Body of pancreas (tissue), 4 donors: Measurements from ENCODE around the gene CRNN. TPM values are rescaled to one million over a fixed set of nuclear protein-coding genes. Genes with fewer than 3 reads are reported as not detected.

Experiments used
- ATAC-seq: fragments of 150-250 bp; one replicate; pipeline ENCODE4 v1.9.1; 2016
- DNase-seq, 4 donors: peaks; one replicate each; pipeline ENCODE4 v3.0.0-alpha.2; 2019
- H3K27ac ChIP-seq, 4 donors: fragments of 200-600 bp; sonication (generic); 1 replicate in 3 of 4; 2 replicates in 1 of 4; pipeline versions ENCODE4 v1.5.1 to v1.6.1; 2016 to 2019; ENCODE audit warnings: mild to moderate bottlenecking in 1 of 4, mixed read lengths in 1 of 4, moderate library complexity in 1 of 4
- H3K27me3 ChIP-seq, 2 donors: fragments of 200-600 bp; sonication (generic); one replicate each; pipeline ENCODE4 v1.6.0; 2016; ENCODE audit warnings: mild to moderate bottlenecking in 1 of 2
- H3K36me3 ChIP-seq, 2 donors: fragments of 200-600 bp; sonication (generic); replicated peaks in 1 of 2; 2 replicates each; pipeline ENCODE4 v1.5.1; 2016; ENCODE audit warnings: low read depth in 2 of 2; ENCODE audit not compliant: insufficient read depth in 1 of 2
- H3K4me1 ChIP-seq: fragments of 200-600 bp; sonication (generic); one replicate; pipeline ENCODE4 v1.6.0; 2016
- H3K4me3 ChIP-seq, 2 donors: fragments of 200-600 bp; sonication (generic); 1 replicate in 1 of 2; 2 replicates in 1 of 2; pipeline ENCODE4 v1.5.1; 2016 to 2019
- H3K9me3 ChIP-seq, 3 donors: fragments of 200-600 bp; sonication (generic); 1 replicate in 2 of 3; 2 replicates in 1 of 3; pipeline ENCODE4 v1.5.1; 2016
- CTCF ChIP-seq, 7 experiments: fragments of 450-650 bp in 4 of 7; fragments of 200-600 bp in 3 of 7; sonication (generic) in 3 of 7; IDR thresholded peaks; one replicate each; pipeline ENCODE4 v1.5.1; 2016 to 2019; ENCODE audit warnings: antibody characterized with exemption in 7 of 7
- POLR2A ChIP-seq, 3 donors: fragments of 450-650 bp; IDR thresholded peaks; one replicate each; pipeline ENCODE4 v1.6.1; 2016; ENCODE audit warnings: antibody characterized with exemption in 3 of 3, mild to moderate bottlenecking in 2 of 3
- WGBS, 2 donors: methylation state at CpG; one replicate each; pipeline ENCODE4 v1.1.5; 2017; 5-methylcytosine and 5-hydroxymethylcytosine counted together
- intact Hi-C: fragments of 100-400 bp; cut with DNase I; formaldehyde crosslinking; loops from one replicate; pipeline ENCODE4 v1.15.1; 2023
- total RNA-seq, 2 donors: library from RNA; depleted of rRNA; stranded (reverse); fragments of >200 nt; gene quantifications; one replicate each; pipeline ENCODE4 v1.1.0, GENCODE V29; 2016

Gene CRNN
- total RNA-seq, 2 donors from 2014 or later, result not detected

GRCh38 chr1:152451254-152451653, 37.2 kb upstream of the CRNN start:
- H3K27me3 ChIP-seq, result no peaks in the 10 kb centered on the region
- intact Hi-C loops, result loop anchor here (10.0 kb wide), 2 partner anchors 266 to 306 kb away; no protein-coding TSS in a partner anchor
- WGBS, 2 donors, result 45 to 65% methylated on average over 6 of the region's 6 CpGs
- DNase-seq (no peak), ATAC-seq (no peak)
- no peaks in the 10 kb centered on the region for H3K36me3 ChIP-seq
- H3K27ac ChIP-seq, result no peak overlapping the region
- no peaks in the 10 kb centered on the region for H3K9me3 ChIP-seq
- no peak overlapping the region for H3K4me3 ChIP-seq
- TF ChIP-seq POLR2A (IDR thresholded peaks at IDR 0.05), result no peak
- no peak for TF ChIP-seq CTCF (IDR thresholded peaks at IDR 0.05)
- H3K4me1 ChIP-seq, result no peaks in the 10 kb centered on the region

DNA sequence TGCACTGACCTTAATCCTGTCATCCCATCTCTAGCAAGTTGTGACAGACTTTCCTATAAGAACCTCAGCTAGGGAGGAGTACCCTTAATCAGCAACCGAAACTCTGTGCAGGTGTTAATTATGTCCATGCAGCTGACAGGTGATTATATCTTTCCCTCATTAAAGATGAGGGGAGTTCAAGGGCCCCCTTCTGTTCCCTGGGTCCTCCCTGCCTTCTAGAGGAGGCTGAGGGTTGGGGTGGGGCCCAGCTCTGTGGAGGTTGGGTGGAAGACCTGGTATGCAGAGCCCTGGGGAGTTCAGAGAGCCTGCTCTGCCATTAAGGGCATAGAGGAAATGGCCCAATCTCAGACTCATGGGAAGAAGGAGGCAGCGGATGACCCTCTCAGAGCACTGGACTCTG, 35.6 kb upstream of the CRNN start:
- 86 to 92% methylated on average over 2 of the region's 2 CpGs for WGBS, 2 donors
- intact Hi-C loops, result loop anchor here (10.0 kb wide), 2 partner anchors 265 to 305 kb away; no protein-coding TSS in a partner anchor
- no peak for DNase-seq
- H3K27ac ChIP-seq, result no peak overlapping the region
- no peaks in the 10 kb centered on the region for H3K27me3 ChIP-seq
- ATAC-seq, result no peak
- TF ChIP-seq CTCF (IDR thresholded peaks at IDR 0.05), result no peak
- no peak for TF ChIP-seq POLR2A (IDR thresholded peaks at IDR 0.05)
- H3K36me3 ChIP-seq, result no peaks in the 10 kb centered on the region
- H3K9me3 ChIP-seq, result no peaks in the 10 kb centered on the region
- H3K4me3 ChIP-seq, result no peak overlapping the region
- no peaks in the 10 kb centered on the region for H3K4me1 ChIP-seq

DNA sequence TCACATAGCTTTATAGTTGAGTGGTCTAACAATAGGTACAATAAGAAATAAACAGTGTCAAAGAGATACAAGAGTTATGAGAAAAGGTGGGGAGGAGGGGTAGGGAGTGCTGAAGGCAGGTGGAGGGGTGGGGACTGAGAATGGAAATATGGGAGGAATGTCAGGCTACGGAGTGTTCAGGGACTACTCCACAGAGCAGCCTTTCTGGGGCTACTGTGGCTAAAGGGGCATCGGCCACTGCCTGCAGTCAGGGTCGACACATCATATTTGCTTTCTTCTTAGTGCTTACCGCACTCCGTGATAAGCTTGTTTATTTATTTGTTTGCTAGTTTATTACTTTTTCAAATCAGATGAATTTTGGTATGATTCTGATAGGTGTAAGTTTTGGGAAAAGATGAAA, 34.4 kb upstream of the CRNN start:
- no peaks in the 10 kb centered on the region for H3K36me3 ChIP-seq
- no peak overlapping the region for H3K27ac ChIP-seq
- intact Hi-C loops, result no loop called here
- ATAC-seq (no peak), DNase-seq (no peak)
- peaks cover 2% of the 10 kb centered on the region for H3K4me1 ChIP-seq
- no peak overlapping the region for H3K4me3 ChIP-seq
- no peak for TF ChIP-seq CTCF (IDR thresholded peaks at IDR 0.05)
- TF ChIP-seq POLR2A (IDR thresholded peaks at IDR 0.05), result no peak
- no peaks in the 10 kb centered on the region for H3K27me3 ChIP-seq
- 45 to 61% methylated on average over 5 of the region's 5 CpGs for WGBS, 2 donors
- H3K9me3 ChIP-seq, result no peaks in the 10 kb centered on the region

- Histone ChIP-seq H3K9me3 (no peaks in the 10 kb centered on the region), H3K27ac (no peak overlapping the region), H3K4me3 (no peak overlapping the region), H3K4me1 (peaks cover 4% of the 10 kb centered on the region), H3K27me3 (no peaks in the 10 kb centered on the region), H3K36me3 (no peaks in the 10 kb centered on the region)
- no peak for TF ChIP-seq POLR2A (IDR thresholded peaks at IDR 0.05)
- no peak for TF ChIP-seq CTCF (IDR thresholded peaks at IDR 0.05)
- DNase-seq, result no peak
- WGBS, 2 donors, result 21 to 46% methylated on average over 2 of the region's 2 CpGs
- no peak for ATAC-seq
- intact Hi-C loops, result no loop called here
Observed at GRCh38 chr1:152448095-152448494, 34.0 kb upstream of the CRNN start.

DNA sequence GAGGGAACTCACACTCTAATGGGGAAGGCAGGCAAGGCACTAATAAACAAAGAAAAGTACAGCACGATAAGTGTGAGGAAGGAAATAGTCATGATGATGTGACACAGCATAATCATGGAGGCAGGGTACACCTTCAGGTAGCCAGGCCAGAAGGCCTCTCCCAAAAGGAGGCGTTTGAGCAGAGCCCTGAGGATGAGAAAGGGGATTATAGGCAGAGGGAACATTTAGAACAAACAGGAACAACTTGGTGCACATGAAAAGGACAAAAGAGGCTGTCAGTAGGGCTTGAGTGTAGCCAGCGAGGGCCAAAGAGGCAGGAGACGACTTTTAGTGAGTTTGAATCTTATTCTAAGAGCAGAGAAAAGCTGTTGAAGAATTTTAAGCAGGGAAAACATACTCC, 33.4 kb upstream of the CRNN start:
- ATAC-seq (no peak), DNase-seq (no peak)
- 40 to 51% methylated on average over 4 of the region's 4 CpGs for WGBS, 2 donors
- H3K27me3 ChIP-seq, result no peaks in the 10 kb centered on the region
- no peak overlapping the region for H3K27ac ChIP-seq
- H3K4me1 ChIP-seq, result peaks cover 10% of the 10 kb centered on the region
- no peak overlapping the region for H3K4me3 ChIP-seq
- no peaks in the 10 kb centered on the region for H3K36me3 ChIP-seq
- no peaks in the 10 kb centered on the region for H3K9me3 ChIP-seq
- intact Hi-C loops, result no loop called here
- TF ChIP-seq POLR2A (IDR thresholded peaks at IDR 0.05) (no peak), CTCF (IDR thresholded peaks at IDR 0.05) (no peak)
